Duodenal mucosa (tissue), 2 donors: Measurements from ENCODE around the gene RABAC1.
"Not testable (repeated sequence)": the region's sequence is repeated elsewhere in the genome, so short reads cannot be mapped to it uniquely, and the experiment has no call there.

Experiments used
- H3K27ac ChIP-seq: one replicate; pipeline ENCODE4 v1.7.0; 2013; ENCODE audit warnings: low read depth, low read length
- H3K27me3 ChIP-seq, 2 donors: one replicate each; pipeline ENCODE4 v1.7.0; 2013; ENCODE audit warnings: low read length in 2 of 2, control low read depth in 1 of 2; ENCODE audit not compliant: insufficient read depth in 2 of 2, control insufficient read depth in 1 of 2
- H3K36me3 ChIP-seq, 2 donors: one replicate each; pipeline ENCODE4 v1.7.0; 2013; ENCODE audit warnings: low read length in 2 of 2, control low read depth in 1 of 2; ENCODE audit not compliant: insufficient read depth in 2 of 2, control insufficient read depth in 1 of 2
- H3K4me1 ChIP-seq, 2 donors: one replicate each; pipeline ENCODE4 v1.7.0; 2013; ENCODE audit warnings: low read length in 2 of 2, control low read depth in 1 of 2; ENCODE audit not compliant: insufficient read depth in 2 of 2, control insufficient read depth in 1 of 2
- H3K4me3 ChIP-seq, 2 donors: one replicate each; pipeline ENCODE4 v1.7.0; 2013; ENCODE audit warnings: low read length in 2 of 2, low read depth in 1 of 2
- H3K9ac ChIP-seq, 2 donors: one replicate each; pipeline ENCODE4 v1.7.0; 2013; ENCODE audit warnings: low read length in 2 of 2, low read depth in 1 of 2
- H3K9me3 ChIP-seq, 2 donors: one replicate each; pipeline ENCODE4 v1.7.0; 2013; ENCODE audit warnings: low read length in 2 of 2, control low read depth in 1 of 2; ENCODE audit not compliant: control insufficient read depth in 1 of 2

The RABAC1 gene

GRCh38 chr19:41945135-41945766, 13.9 kb downstream of the RABAC1 start:
- H3K27me3 ChIP-seq = peaks cover 0 to 8% of the 10 kb centered on the region in 2 donors
- no peaks in the 10 kb centered on the region for H3K36me3 ChIP-seq
- H3K9ac ChIP-seq = no peak overlapping the region
- H3K27ac ChIP-seq = no peak overlapping the region
- no peaks in the 10 kb centered on the region for H3K9me3 ChIP-seq
- H3K4me3 ChIP-seq = no peak overlapping the region
- peaks cover 3 to 11% of the 10 kb centered on the region in 2 donors for H3K4me1 ChIP-seq

DNA sequence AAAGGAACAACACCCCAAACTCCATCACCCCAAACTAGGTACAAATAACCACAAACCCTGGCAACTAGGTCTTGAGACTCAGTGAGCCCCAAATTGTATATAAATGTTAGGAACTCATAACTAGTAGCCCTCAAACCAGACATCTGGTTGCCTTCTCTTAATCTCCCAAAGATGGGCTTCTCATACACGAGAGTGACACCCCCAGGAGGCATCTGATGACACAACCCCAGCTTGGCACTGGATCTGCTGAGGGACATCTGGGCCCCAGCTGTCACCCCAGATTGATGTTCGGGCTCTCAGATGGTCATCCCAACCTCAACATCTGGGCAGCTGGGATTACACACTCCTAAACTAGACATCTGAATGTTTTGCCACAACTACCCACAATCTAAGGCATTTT, 14.8 kb downstream of the RABAC1 start:
- no peaks in the 10 kb centered on the region for H3K36me3 ChIP-seq
- no peak overlapping the region for H3K27ac ChIP-seq
- no peak overlapping the region for H3K9ac ChIP-seq
- H3K9me3 ChIP-seq = no peaks in the 10 kb centered on the region
- H3K4me1 ChIP-seq = peaks cover 3 to 11% of the 10 kb centered on the region in 2 donors
- peaks cover 3 to 8% of the 10 kb centered on the region in 2 donors for H3K27me3 ChIP-seq
- H3K4me3 ChIP-seq = no peak overlapping the region

GRCh38 chr19:41941410-41942202, 17.5 kb downstream of the RABAC1 start:
- Histone ChIP-seq H3K27me3 (peaks cover 5 to 10% of the 10 kb centered on the region in 2 donors), H3K4me1 (peaks cover 3 to 11% of the 10 kb centered on the region in 2 donors), H3K27ac (no peak overlapping the region), H3K9ac (no peak overlapping the region), H3K36me3 (no peaks in the 10 kb centered on the region), H3K9me3 (no peaks in the 10 kb centered on the region), H3K4me3 (no peak overlapping the region)

DNA sequence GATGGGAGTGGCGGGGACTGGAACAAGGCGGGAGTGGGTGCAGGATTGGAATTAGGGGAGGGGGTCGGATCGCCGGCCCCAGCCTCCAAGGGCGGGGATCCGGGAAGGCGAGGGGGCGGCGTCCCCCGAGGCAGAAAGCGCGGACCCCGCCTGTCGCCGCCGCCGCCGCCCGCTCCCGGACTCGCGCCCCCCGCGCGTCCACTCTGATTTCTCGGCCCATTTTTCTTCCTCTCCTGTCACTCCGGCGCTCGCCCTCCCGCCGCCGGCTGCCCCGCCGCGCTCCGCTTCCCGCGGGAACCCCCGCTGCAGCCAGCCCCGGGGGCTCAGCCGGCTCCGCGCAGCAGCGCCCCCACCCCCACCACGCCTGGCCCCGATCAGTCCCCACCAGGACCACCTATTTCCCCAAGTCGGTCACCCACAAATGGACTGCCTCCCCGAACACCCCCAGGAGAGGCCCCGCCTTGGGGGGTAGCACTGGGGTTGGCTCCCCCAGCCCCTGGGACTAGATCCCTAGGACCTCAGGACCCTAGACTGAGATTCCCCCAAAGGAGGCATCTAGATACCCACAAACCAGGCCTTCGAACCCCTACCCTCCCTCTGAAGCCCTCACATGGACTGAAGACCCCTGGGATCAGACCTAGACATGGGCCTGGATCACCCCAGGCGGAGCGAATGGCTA, 18.3 kb downstream of the RABAC1 start:
- peaks cover 12 to 18% of the 10 kb centered on the region in 2 donors for H3K27me3 ChIP-seq
- H3K9ac ChIP-seq = peak overlapping the region; percentile 47 to 48
- peak overlapping the region; percentile 67 to 69 for H3K4me3 ChIP-seq
- no peaks in the 10 kb centered on the region for H3K36me3 ChIP-seq
- H3K4me1 ChIP-seq = peaks cover 0 to 18% of the 10 kb centered on the region in 2 donors
- no peak overlapping the region for H3K27ac ChIP-seq
- no peaks in the 10 kb centered on the region for H3K9me3 ChIP-seq

GRCh38 chr19:41939861-41940730, 19.0 kb downstream of the RABAC1 start:
- H3K36me3 ChIP-seq = no peaks in the 10 kb centered on the region
- peak overlapping the region; percentile 48 to 51 for H3K9ac ChIP-seq
- peak overlapping the region; percentile 67 to 69 for H3K4me3 ChIP-seq
- peaks cover 16 to 23% of the 10 kb centered on the region in 2 donors for H3K27me3 ChIP-seq
- H3K27ac ChIP-seq = no peak overlapping the region
- no peaks in the 10 kb centered on the region for H3K9me3 ChIP-seq
- peaks cover 0 to 11% of the 10 kb centered on the region in 2 donors for H3K4me1 ChIP-seq

DNA sequence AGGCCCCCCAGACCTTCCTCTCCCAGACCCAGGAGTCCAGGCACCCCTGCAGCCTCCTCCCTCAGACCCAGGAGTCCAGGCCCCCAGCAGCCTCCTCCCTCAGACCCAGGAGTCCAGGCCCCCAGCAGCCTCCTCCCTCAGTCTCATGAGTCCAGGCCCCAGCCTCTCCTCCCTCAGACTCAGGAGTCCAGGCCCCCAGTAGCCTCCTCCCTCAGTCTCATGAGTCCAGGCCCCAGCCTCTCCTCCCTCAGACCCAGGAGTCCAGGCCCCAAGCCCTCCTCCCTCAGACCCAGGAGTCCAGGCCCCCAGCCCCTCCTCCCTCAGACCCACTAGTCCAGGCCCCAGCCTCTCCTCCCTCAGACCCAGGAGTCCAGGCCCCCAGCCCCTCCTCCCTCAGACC, 19.9 kb downstream of the RABAC1 start:
- not testable (repeated sequence) for H3K4me3 ChIP-seq, H3K9ac ChIP-seq, H3K9me3 ChIP-seq, H3K27ac ChIP-seq, H3K36me3 ChIP-seq
- Histone ChIP-seq H3K4me1 (peaks cover 0 to 13% of the 10 kb centered on the region in 2 donors), H3K27me3 (peaks cover 19 to 25% of the 10 kb centered on the region in 2 donors)

GRCh38 chr19:41937525-41938468, 21.3 kb downstream of the RABAC1 start:
- Histone ChIP-seq H3K27ac (no peak overlapping the region), H3K4me3 (no peak overlapping the region), H3K27me3 (peaks cover 30 to 31% of the 10 kb centered on the region in 2 donors), H3K9ac (no peak overlapping the region), H3K36me3 (no peaks in the 10 kb centered on the region), H3K4me1 (peaks cover 0 to 13% of the 10 kb centered on the region in 2 donors), H3K9me3 (no peaks in the 10 kb centered on the region)

DNA sequence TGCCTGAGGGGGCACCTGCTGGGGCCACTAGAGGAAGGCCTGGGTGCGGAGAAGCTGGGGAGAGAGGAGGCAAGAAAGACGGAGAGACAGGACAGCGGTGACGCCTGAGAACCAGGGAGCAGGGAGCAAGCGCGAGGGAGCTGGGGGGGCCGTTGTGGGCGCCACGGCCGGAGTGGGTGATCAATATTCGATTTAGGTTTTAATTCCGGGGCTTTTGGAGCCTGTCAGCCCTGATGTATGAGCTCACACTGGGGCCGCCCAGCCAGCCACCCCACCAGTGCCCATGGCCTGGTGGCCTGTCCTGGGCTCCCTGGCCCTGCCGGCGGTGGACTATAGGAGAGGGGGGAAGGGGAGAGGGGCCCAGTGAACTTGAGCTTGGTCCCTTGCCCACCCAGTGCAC, 22.2 kb downstream of the RABAC1 start:
- Histone ChIP-seq H3K27ac (no peak overlapping the region), H3K27me3 (peaks cover 39% of the 10 kb centered on the region in 2 donors)

DNA sequence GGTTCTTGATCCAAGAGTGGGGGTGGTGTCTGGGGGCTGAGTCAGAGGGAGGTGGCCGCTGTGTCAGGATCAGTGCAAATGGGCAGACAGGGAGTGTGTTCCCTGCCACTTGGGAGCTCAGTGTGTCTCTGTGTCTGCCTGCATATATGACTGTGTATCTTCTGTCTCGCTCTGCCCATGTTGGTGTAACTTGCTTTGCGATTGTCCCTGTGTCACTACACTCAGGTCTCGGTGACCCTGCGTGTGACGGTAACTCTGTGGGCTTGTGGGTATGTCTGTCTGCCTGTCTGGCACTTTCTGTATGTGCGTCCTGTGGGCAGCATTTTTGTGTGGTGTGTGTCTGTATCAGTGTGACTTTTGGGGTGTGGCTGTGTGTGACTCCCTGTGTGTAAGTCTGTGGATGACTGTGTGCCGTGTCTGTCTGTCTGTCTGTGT, 22.7 kb downstream of the RABAC1 start:
- Histone ChIP-seq H3K27ac (no peak overlapping the region), H3K27me3 (peaks cover 42 to 44% of the 10 kb centered on the region in 2 donors), H3K9ac (no peak overlapping the region), H3K4me3 (no peak overlapping the region), H3K4me1 (peaks cover 0 to 13% of the 10 kb centered on the region in 2 donors), H3K36me3 (no peaks in the 10 kb centered on the region), H3K9me3 (no peaks in the 10 kb centered on the region)

More for the DNA sequence above, 22.2 kb downstream of the RABAC1 start:
- no peaks in the 10 kb centered on the region for H3K36me3 ChIP-seq
- H3K4me1 ChIP-seq = peaks cover 0 to 13% of the 10 kb centered on the region in 2 donors
- no peak overlapping the region for H3K9ac ChIP-seq
- H3K4me3 ChIP-seq = no peak overlapping the region
- H3K9me3 ChIP-seq = no peaks in the 10 kb centered on the region
